Measurements from ENCODE around the gene CIC. TPM values are rescaled to one million over a fixed set of nuclear protein-coding genes. Genes with fewer than 3 reads are reported as not detected.
A peak's percentile ranks its signal among the peaks of the same experiment; 100 is the strongest.

CIC gene
- total and polyA plus RNA-seq, 9 of the 15 experiments (the other 6 are each of a cell fraction or from before 2014, with no cell fraction given): 0.07 to 44.7 (median 8.6) TPM

DNA sequence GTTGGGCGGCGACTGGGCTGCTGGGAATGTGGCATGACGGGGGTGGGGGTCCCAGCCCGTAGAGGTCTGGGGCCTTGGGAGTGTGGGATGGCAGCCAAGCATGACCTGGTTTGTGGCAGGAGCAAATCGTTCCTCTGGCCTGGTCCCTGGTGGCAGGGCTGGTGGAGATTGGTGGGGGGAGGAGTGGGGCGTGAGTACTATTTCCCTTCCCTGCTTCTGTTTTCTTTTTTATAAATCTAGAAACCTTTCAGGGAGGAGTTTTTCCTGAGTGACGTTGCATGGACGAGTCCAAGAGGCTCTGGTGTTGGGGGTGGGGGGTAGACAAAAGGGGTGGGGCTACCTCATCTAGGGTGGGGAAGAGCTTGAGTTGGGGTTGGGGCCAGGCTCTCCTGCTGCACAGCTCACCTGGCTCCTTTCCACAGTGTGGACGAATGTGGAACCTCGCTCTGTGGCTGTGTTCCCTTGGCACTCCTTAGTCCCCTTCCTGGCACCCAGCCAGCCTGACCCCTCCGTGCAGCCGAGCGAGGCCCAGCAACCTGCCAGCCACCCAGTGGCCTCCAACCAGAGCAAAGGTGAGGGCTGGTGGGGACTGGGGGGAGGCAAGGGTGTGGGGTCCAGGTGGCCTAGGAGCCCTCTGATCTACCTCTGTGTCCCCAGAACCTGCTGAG lies 17.4 kb downstream of the CIC start (continued):
- TF ChIP-seq CBX5 (IDR thresholded peaks at IDR 0.05; ENCODE audit: borderline replicate concordance, low read depth) (no peak), ZNF263 (CRISPR knock-in tag; IDR thresholded peaks at IDR 0.05; ENCODE audit: borderline replicate concordance) (no peak), ZNF311 (CRISPR knock-in tag; IDR thresholded peaks at IDR 0.05) (no peak), MAFK (IDR thresholded peaks at IDR 0.05; ENCODE audit: low read length) (peak; percentile 55; the same call in 1 of the 2 replicates), SIRT6 (IDR thresholded peaks at IDR 0.05; ENCODE audit: low read depth, low read length) (no peak), POLR2G (IDR thresholded peaks at IDR 0.05; ENCODE audit: low read depth, low read length) (0 out of 2 replicates have a peak, but pooled peaks have one; percentile 13), PTRF (tag; IDR thresholded peaks at IDR 0.05) (no peak), ZNF175 (CRISPR knock-in tag; IDR thresholded peaks at IDR 0.05; ENCODE audit: low read depth) (no peak), MAFG (tag; conservative IDR thresholded peaks at IDR 0.05) (peak; percentile 78), NFIC (IDR thresholded peaks at IDR 0.05) (peak; percentile 92)
- TF ChIP-seq, protein P1, sequence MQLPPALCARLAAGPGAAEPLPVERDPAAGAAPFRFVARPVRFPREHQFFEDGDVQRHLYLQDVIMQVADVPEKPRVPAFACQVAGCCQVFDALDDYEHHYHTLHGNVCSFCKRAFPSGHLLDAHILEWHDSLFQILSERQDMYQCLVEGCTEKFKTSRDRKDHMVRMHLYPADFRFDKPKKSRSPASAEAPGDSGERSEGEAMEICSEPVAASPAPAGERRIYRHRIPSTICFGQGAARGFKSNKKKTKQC (CRISPR knock-in tag; IDR thresholded peaks at IDR 0.05): no peak
- TF ChIP-seq, protein P2, sequence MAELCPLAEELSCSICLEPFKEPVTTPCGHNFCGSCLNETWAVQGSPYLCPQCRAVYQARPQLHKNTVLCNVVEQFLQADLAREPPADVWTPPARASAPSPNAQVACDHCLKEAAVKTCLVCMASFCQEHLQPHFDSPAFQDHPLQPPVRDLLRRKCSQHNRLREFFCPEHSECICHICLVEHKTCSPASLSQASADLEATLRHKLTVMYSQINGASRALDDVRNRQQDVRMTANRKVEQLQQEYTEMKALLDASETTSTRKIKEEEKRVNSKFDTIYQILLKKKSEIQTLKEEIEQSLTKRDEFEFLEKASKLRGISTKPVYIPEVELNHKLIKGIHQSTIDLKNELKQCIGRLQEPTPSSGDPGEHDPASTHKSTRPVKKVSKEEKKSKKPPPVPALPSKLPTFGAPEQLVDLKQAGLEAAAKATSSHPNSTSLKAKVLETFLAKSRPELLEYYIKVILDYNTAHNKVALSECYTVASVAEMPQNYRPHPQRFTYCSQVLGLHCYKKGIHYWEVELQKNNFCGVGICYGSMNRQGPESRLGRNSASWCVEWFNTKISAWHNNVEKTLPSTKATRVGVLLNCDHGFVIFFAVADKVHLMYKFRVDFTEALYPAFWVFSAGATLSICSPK (IDR thresholded peaks at IDR 0.05; ENCODE audit: borderline replicate concordance): no peak
- TF ChIP-seq, protein P3, sequence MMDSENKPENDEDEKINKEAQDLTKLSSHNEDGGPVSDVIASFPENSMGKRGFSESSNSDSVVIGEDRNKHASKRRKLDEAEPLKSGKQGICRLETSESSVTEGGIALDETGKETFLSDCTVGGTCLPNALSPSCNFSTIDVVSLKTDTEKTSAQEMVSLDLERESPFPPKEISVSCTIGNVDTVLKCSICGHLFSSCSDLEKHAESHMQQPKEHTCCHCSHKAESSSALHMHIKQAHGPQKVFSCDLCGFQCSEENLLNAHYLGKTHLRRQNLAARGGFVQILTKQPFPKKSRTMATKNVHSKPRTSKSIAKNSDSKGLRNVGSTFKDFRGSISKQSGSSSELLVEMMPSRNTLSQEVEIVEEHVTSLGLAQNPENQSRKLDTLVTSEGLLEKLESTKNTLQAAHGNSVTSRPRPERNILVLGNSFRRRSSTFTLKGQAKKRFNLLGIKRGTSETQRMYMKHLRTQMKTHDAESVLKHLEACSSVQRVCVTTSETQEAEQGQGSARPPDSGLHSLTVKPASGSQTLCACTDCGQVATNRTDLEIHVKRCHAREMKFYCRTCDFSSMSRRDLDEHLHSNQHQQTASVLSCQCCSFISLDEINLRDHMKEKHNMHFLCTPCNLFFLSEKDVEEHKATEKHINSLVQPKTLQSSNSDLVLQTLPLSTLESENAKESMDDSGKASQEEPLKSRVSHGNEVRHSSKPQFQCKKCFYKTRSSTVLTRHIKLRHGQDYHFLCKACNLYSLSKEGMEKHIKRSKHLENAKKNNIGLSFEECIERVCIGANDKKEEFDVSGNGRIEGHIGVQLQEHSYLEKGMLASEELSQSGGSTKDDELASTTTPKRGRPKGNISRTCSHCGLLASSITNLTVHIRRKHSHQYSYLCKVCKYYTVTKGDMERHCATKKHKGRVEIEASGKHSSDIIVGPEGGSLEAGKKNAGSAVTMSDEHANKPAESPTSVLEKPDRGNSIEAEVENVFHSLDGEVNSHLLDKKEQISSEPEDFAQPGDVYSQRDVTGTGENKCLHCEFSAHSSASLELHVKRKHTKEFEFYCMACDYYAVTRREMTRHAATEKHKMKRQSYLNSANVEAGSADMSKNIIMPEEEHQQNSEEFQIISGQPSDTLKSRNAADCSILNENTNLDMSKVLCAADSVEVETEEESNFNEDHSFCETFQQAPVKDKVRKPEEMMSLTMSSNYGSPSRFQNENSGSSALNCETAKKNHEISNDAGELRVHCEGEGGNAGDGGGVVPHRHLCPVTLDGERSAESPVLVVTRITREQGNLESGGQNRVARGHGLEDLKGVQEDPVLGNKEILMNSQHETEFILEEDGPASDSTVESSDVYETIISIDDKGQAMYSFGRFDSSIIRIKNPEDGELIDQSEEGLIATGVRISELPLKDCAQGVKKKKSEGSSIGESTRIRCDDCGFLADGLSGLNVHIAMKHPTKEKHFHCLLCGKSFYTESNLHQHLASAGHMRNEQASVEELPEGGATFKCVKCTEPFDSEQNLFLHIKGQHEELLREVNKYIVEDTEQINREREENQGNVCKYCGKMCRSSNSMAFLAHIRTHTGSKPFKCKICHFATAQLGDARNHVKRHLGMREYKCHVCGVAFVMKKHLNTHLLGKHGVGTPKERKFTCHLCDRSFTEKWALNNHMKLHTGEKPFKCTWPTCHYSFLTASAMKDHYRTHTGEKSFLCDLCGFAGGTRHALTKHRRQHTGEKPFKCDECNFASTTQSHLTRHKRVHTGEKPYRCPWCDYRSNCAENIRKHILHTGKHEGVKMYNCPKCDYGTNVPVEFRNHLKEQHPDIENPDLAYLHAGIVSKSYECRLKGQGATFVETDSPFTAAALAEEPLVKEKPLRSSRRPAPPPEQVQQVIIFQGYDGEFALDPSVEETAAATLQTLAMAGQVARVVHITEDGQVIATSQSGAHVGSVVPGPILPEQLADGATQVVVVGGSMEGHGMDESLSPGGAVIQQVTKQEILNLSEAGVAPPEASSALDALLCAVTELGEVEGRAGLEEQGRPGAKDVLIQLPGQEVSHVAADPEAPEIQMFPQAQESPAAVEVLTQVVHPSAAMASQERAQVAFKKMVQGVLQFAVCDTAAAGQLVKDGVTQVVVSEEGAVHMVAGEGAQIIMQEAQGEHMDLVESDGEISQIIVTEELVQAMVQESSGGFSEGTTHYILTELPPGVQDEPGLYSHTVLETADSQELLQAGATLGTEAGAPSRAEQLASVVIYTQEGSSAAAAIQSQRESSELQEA (IDR thresholded peaks at IDR 0.05; ENCODE audit: low read depth): no peak
- TF ChIP-seq, protein P4, sequence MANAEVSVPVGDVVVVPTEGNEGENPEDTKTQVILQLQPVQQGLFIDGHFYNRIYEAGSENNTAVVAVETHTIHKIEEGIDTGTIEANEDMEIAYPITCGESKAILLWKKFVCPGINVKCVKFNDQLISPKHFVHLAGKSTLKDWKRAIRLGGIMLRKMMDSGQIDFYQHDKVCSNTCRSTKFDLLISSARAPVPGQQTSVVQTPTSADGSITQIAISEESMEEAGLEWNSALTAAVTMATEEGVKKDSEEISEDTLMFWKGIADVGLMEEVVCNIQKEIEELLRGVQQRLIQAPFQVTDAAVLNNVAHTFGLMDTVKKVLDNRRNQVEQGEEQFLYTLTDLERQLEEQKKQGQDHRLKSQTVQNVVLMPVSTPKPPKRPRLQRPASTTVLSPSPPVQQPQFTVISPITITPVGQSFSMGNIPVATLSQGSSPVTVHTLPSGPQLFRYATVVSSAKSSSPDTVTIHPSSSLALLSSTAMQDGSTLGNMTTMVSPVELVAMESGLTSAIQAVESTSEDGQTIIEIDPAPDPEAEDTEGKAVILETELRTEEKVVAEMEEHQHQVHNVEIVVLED (CRISPR knock-in tag; IDR thresholded peaks at IDR 0.05): no peak
